H1 (cell line): Measurements from ENCODE around the gene SLC35E3.
"Not testable (repeated sequence)": the region's sequence is repeated elsewhere in the genome, so short reads cannot be mapped to it uniquely, and the experiment has no call there.

Source experiments
- BCL11A ChIP-seq, 2 experiments: IDR thresholded peaks; one replicate each; pipeline ENCODE4 v1.6.1; 2011; ENCODE audit warnings: low read depth in 2 of 2, low read length in 2 of 2, mild to moderate bottlenecking in 2 of 2
- CBX5 ChIP-seq: fragments of 300-800, 300-1000 bp; sonication (generic); IDR thresholded peaks from 2 replicates; pipeline ENCODE4 v1.7.1; 2016; ENCODE audit warnings: antibody characterized with exemption, low read length, low read depth
- EP300 ChIP-seq, 2 experiments: IDR thresholded peaks; 1 replicate in 1 of 2; 2 replicates in 1 of 2; pipeline ENCODE4 v1.6.1; 2011 to 2012; ENCODE audit warnings: low read depth in 2 of 2, low read length in 2 of 2, mild to moderate bottlenecking in 2 of 2, borderline replicate concordance in 1 of 2, inconsistent platforms in 1 of 2, moderate library complexity in 1 of 2
- EZH2 ChIP-seq: fragments of 200-600 bp; sonication (generic); IDR thresholded peaks from 2 replicates; pipeline ENCODE4 v1.7.1; 2012; ENCODE audit warnings: low read depth, mild to moderate bottlenecking, moderate library complexity, low read length, inconsistent platforms; ENCODE audit not compliant: severe bottlenecking
- GABPA ChIP-seq: IDR thresholded peaks from 2 replicates; pipeline ENCODE4 v1.6.1; 2011; ENCODE audit warnings: mild to moderate bottlenecking, low read length, moderate library complexity, borderline replicate concordance; ENCODE audit not compliant: insufficient read depth
- HDAC6 ChIP-seq: IDR thresholded peaks from one replicate; pipeline ENCODE4 v1.7.1; 2012; ENCODE audit warnings: low read depth, mild to moderate bottlenecking, inconsistent platforms, low read length, moderate library complexity
- NRF1 ChIP-seq: IDR thresholded peaks from 2 replicates; pipeline ENCODE4 v1.6.1; 2011; ENCODE audit warnings: mild to moderate bottlenecking, low read depth, low read length, improper control_type of control experiment
- POLR2A ChIP-seq, 2 experiments: IDR thresholded peaks; 1 replicate in 1 of 2; 2 replicates in 1 of 2; pipeline ENCODE4 v1.6.1; 2011; ENCODE audit warnings: low read depth in 2 of 2, low read length in 2 of 2, mild to moderate bottlenecking in 2 of 2; ENCODE audit errors: control extremely low read depth in 1 of 2
- RAD21 ChIP-seq, 2 experiments: IDR thresholded peaks in 1 of 2; conservative IDR thresholded peaks in 1 of 2; 2 replicates each; pipeline ENCODE4 v1.6.1; 2011; ENCODE audit warnings: low read depth in 2 of 2, low read length in 2 of 2, improper control_type of control experiment in 1 of 2, inconsistent platforms in 1 of 2, mild to moderate bottlenecking in 1 of 2, moderate library complexity in 1 of 2
- YY1 ChIP-seq: IDR thresholded peaks from 2 replicates; pipeline ENCODE4 v1.6.1; 2011; ENCODE audit warnings: low read depth, mild to moderate bottlenecking, low read length
- TF ChIP-seq, protein P1 (sequence below), 3 experiments: IDR thresholded peaks; 1 replicate in 2 of 3; 2 replicates in 1 of 3; pipeline versions ENCODE4 v1.5.1 to v1.6.1; 2011; ENCODE audit warnings: low read length in 3 of 3, mild to moderate bottlenecking in 3 of 3, inconsistent platforms in 2 of 3, low read depth in 1 of 3, moderate library complexity in 1 of 3; ENCODE audit not compliant: insufficient read depth in 1 of 3; ENCODE audit errors: control extremely low read depth in 1 of 3

- TF ChIP-seq RAD21 (IDR thresholded peaks at IDR 0.05 in 1 of 2, conservative IDR thresholded peaks at IDR 0.05 in 1 of 2; ENCODE audit: low read depth in 2 of 2, low read length in 2 of 2); EP300 (IDR thresholded peaks at IDR 0.05; ENCODE audit: borderline replicate concordance in 1 of 2, low read depth in 2 of 2, low read length in 2 of 2); NRF1; CBX5; POLR2A (IDR thresholded peaks at IDR 0.05; ENCODE audit: control extremely low read depth in 1 of 2, low read depth in 2 of 2, low read length in 2 of 2); EZH2; HDAC6; YY1; BCL11A (IDR thresholded peaks at IDR 0.05; ENCODE audit: low read depth in 2 of 2, low read length in 2 of 2); GABPA: not testable (repeated sequence)
- TF ChIP-seq, protein P1, sequence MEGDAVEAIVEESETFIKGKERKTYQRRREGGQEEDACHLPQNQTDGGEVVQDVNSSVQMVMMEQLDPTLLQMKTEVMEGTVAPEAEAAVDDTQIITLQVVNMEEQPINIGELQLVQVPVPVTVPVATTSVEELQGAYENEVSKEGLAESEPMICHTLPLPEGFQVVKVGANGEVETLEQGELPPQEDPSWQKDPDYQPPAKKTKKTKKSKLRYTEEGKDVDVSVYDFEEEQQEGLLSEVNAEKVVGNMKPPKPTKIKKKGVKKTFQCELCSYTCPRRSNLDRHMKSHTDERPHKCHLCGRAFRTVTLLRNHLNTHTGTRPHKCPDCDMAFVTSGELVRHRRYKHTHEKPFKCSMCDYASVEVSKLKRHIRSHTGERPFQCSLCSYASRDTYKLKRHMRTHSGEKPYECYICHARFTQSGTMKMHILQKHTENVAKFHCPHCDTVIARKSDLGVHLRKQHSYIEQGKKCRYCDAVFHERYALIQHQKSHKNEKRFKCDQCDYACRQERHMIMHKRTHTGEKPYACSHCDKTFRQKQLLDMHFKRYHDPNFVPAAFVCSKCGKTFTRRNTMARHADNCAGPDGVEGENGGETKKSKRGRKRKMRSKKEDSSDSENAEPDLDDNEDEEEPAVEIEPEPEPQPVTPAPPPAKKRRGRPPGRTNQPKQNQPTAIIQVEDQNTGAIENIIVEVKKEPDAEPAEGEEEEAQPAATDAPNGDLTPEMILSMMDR (IDR thresholded peaks at IDR 0.05; ENCODE audit: control extremely low read depth in 1 of 3, insufficient read depth in 1 of 3, low read depth in 1 of 3, low read length in 3 of 3): not testable (repeated sequence)
Observed at GRCh38 chr12:68807274-68807575, 61.2 kb downstream of the SLC35E3 start.
